Neutrophil (primary cell): Measurements from ENCODE around the gene FASN.

Experiments
- H3K27ac ChIP-seq: fragments of 200-600 bp; sonication (generic); 2 replicates; pipeline ENCODE4 v1.5.1; 2016; ENCODE audit warnings: mild to moderate bottlenecking, moderate library complexity
- H3K27me3 ChIP-seq: fragments of 200-600 bp; sonication (generic); 2 replicates; pipeline ENCODE4 v1.6.0; 2016; ENCODE audit warnings: mild to moderate bottlenecking
- H3K36me3 ChIP-seq: fragments of 200-600 bp; sonication (generic); 2 replicates; pipeline ENCODE4 v1.5.1; 2017
- H3K4me1 ChIP-seq, 2 experiments: fragments of 200-600 bp in 1 of 2; sonication (generic) in 1 of 2; 1 replicate in 1 of 2; 2 replicates in 1 of 2; pipeline versions ENCODE4 v1.5.1 to v1.6.1; 2013 to 2016; ENCODE audit warnings: low read depth in 1 of 2, low read length in 1 of 2, mild to moderate bottlenecking in 1 of 2, moderate library complexity in 1 of 2; ENCODE audit not compliant: control insufficient read depth in 1 of 2, insufficient read depth in 1 of 2
- H3K4me3 ChIP-seq, 2 experiments: fragments of 200-600 bp in 1 of 2; sonication (generic) in 1 of 2; 1 replicate in 1 of 2; 2 replicates in 1 of 2; pipeline ENCODE4 v1.5.1; 2013 to 2016; ENCODE audit warnings: low read depth in 1 of 2, low read length in 1 of 2, mild to moderate bottlenecking in 1 of 2, moderate library complexity in 1 of 2
- H3K9me3 ChIP-seq: fragments of 200-600 bp; sonication (generic); 2 replicates; pipeline ENCODE4 v1.5.1; 2016
- CTCF ChIP-seq: fragments of 200-600 bp; sonication (generic); IDR thresholded peaks from 2 replicates; pipeline ENCODE4 v1.5.1; 2016; ENCODE audit warnings: antibody characterized with exemption

The FASN gene

GRCh38 chr17:82058855-82059249 lies 39.2 kb downstream of the FASN start:
- peaks cover 97% of the 10 kb centered on the region for H3K36me3 ChIP-seq
- H3K4me3 ChIP-seq = no peak overlapping the region
- H3K27ac ChIP-seq = no peak overlapping the region
- H3K27me3 ChIP-seq = no peaks in the 10 kb centered on the region
- TF ChIP-seq CTCF = no peak
- H3K4me1 ChIP-seq = no peaks in the 10 kb centered on the region
- no peaks in the 10 kb centered on the region for H3K9me3 ChIP-seq

DNA sequence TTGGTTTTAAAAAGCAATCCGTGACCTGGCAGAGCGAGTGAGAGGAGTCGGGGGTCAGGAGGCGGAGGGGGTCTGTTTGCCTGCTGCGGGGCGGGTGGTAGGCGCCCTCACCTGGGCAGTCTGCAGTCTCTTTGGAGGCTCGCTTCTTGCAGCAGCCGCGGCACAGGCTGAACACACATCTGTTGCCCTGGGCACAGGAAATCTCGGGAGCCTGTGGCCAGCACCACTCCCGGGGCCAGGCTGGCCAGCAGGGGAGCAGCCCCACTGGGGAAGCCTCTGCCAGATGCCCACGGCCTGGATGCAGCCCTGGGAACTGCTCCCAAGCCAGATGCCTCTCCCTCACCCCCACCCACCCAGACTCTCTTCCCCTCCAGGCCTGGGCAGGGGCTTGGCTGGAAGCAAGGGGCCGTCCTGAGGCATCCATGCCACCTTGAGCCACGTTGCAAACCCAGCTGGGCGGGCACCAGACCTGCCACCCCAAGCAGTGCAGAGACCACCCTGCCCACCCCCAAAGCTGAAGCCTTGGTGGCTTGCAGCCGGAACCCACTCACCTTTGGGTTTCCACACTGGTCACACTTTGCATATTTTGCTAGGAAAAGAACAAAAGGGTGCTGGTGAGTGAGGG lies 39.7 kb downstream of the FASN start:
- Histone ChIP-seq H3K27ac (no peak overlapping the region), H3K4me3 (no peak overlapping the region), H3K9me3 (no peaks in the 10 kb centered on the region), H3K27me3 (no peaks in the 10 kb centered on the region), H3K4me1 (no peaks in the 10 kb centered on the region), H3K36me3 (peaks cover 97% of the 10 kb centered on the region)
- no peak for TF ChIP-seq CTCF

DNA sequence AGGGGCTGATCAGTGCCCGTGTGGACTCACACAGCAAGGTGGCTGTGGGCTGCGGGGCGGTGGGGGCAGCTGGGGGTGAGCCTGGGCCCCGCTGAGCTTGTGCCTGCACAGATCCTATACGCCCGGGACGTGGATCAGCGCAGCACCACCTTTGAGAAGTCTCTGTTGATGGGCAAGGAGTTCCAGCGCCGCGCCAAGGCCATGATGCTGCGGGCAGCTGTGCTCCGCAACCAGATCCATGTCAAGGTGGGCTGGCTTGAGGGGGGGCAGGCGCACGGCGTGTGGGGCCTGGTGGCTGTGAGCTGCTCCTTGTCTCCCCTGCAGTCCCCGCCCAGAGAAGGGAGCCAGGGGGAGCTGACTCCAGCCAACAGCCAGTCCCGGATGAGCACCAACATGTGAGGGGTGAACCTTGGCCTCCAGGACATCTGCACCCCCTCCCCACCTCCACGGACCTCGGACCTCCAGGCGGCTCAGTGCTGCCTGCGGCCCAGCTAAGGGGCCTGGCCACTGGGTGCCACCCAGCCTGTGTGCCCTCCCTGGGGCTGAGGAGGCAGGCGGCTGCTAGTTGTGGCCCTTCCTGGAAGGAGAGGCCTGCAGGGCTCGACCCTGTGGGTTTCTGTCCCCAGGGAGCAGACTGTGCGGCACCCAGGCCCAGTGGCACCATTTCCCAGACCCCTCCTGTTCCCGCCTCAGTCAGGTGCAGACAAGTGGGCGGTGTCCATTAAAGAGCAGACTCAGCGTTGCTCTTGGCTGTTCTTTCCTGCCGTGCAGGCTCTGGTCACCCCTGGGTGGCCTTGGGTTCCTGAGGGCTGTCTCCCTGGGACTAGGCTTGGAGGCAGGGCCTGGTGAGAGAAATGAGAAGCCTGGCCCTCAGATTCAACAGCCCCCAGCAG lies 41.1 kb downstream of the FASN start:
- peaks cover 84% of the 10 kb centered on the region for H3K36me3 ChIP-seq
- no peaks in the 10 kb centered on the region for H3K27me3 ChIP-seq
- H3K4me1 ChIP-seq = peaks cover 9 to 12% of the 10 kb centered on the region in 2 experiments
- no peak overlapping the region for H3K27ac ChIP-seq
- no peak for TF ChIP-seq CTCF
- no peak overlapping the region for H3K4me3 ChIP-seq
- no peaks in the 10 kb centered on the region for H3K9me3 ChIP-seq

DNA sequence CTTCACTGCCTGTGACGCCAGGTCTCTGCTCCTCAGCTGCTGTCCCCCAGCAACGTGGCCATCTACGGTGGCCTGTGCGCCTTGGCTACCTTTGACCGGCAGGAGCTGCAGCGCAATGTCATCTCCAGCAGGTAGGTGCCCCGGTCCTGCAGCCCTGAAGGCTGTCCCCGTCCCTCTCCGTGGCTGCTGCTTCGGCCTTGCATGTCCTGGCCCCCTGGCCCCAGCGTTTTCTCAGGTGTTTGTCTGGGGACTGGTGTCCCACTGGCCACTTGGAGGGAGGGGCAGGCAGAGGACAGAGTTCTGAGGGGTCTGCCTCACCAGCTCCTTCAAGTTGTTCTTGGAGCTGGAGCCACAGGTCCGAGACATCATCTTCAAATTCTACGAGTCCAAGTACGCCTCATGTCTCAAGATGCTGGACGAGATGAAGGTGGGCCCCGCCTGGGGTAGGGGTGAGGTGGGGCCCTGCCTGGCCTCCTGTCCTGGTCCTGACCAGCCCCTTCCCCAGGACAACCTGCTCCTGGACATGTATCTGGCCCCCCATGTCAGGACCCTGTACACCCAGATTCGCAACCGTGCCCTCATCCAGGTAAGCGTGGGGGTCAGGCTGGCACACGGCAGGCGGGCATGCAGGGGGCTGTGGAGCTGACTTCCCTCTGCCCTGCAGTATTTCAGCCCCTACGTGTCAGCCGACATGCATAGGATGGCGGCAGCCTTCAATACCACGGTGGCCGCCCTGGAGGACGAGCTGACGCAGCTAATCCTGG lies 41.9 kb downstream of the FASN start:
- Histone ChIP-seq H3K9me3 (no peaks in the 10 kb centered on the region), H3K27me3 (no peaks in the 10 kb centered on the region), H3K27ac (no peak overlapping the region), H3K4me1 (peaks cover 9 to 13% of the 10 kb centered on the region in 2 experiments), H3K4me3 (no peak overlapping the region), H3K36me3 (peaks cover 76% of the 10 kb centered on the region)
- TF ChIP-seq CTCF = no peak

DNA sequence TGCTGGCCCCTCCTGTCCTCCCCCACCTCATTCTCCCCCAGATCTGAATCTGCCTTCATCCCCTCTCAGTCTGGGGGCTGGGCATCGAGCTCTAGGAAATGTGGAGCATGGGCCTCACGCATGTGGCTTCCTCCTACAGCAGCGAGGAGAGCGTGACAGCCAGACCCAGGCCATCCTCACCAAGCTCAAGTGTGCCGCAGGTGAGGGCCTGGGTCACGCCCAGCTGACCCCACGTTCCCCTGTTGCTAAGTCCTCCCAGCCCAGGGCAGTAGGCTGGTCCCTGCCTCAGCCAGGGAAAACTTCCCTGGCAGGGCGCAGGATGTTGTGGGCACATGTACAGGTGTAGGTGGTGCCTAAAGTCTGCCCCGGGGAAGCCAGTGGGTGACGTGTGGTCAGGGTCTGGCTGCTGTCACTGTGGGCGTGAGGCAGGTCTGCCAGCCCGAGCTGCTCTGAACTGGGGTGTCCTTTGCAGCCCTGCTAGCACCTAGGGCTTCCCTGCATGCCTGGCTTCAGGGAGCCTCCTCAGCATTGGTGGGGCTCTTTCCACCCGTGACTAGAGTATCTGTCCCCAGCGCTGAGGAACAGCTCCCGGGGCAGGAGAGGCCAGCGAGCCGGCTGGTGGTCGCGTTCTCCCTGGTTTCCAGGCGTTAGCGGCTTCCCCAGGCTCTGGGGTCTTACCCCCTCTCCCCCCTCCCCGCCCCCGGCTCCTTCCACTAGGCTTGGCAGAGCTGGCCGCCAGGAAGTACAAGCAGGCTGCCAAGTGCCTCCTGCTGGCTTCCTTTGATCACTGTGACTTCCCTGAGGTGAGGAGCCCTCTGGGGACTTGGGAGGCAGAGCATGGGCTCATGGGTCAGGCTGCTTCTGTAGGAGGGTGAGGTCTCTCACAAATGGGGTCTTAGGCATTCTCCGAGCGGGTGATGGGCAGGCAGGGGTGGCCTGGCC lies 42.7 kb downstream of the FASN start:
- no peak overlapping the region for H3K4me3 ChIP-seq
- H3K27ac ChIP-seq = no peak overlapping the region
- H3K9me3 ChIP-seq = no peaks in the 10 kb centered on the region
- peaks cover 15 to 21% of the 10 kb centered on the region in 2 experiments for H3K4me1 ChIP-seq
- no peaks in the 10 kb centered on the region for H3K27me3 ChIP-seq
- H3K36me3 ChIP-seq = peaks cover 67% of the 10 kb centered on the region
- no peak for TF ChIP-seq CTCF
